GM21526 (cell line): Measurements from ENCODE around the gene C10orf62.
"Not testable (repeated sequence)": the region's sequence is repeated elsewhere in the genome, so short reads cannot be mapped to it uniquely, and the experiment has no call there.

ENCODE experiments used
- ATAC-seq: cut with Tn5 transposase; IDR thresholded peaks from one replicate; pipeline ENCODE4 v1.9.1; 2021; ENCODE audit warnings: moderate library complexity; ENCODE audit not compliant: unreplicated experiment, low FRiP score

C10orf62 gene

DNA sequence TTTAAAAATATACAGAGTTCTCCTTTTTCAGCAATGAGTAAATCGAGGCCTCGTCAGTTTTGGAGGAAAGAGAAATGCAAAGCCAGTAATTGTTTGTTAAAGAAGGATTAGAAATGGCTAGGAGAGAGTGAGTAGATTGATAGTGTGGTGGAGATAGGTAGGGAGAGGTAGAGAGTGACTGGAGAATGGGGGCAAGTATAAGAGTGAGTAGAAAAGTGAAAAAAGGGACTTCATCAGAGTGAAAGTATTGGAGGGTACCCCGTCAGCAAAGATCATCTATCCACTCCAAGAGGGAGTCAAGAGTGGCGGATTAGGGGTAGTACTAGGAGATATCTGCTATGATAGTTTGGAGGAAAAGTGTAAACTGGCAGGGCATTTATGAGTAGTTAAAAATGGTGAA lies 26.2 kb upstream of the C10orf62 start:
- no peak for ATAC-seq

DNA sequence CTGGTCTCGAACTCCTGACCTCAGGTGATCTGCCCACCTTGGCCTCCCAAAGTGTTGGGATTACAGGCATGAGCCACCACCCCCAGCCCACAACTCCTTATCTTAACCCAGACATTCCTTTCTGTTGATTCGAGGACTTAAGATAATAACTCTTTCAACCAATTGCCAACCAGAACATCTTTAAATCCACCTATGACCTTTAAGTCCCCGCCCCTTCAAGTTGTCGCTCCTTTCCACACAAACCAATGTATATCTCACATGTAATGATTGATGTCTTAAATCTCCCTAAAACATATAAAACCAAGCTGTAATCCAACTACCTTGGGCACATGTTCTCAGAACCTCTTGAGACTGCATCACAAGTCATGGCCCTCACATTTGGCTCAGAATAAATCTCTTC lies 24.7 kb upstream of the C10orf62 start:
- no peak for ATAC-seq

DNA sequence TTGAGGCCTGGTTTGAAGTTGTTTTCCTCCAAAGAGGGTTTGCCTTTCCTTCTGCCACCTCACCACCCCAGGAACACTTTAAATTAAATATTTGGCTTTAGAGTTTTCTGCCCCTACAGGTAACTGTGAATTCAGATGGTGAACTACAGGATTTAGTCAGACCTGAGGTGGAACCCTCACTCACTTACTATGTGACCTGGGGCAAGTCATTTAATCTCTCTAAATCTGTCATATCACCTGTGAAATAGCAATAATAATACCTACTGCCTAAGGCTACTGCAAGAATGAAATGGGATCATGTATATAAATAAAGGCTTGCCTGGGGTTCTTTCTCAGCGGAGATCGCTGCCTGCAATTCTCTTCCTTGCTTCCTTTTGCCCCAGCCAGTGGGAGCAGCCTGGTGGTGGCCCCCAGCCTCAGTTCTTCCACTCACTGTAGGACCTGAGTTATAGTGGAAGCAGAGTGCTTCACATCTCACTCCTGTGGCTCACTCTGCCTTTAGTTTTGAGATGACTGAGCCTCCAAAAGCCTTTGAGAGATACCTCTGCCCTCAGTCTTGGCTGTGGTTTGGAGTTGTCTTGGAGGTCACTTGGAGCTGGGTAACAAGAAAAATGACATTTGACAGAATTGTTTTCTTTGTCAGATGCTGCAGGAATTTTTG lies 23.1 kb upstream of the C10orf62 start:
- ATAC-seq, result no peak

DNA sequence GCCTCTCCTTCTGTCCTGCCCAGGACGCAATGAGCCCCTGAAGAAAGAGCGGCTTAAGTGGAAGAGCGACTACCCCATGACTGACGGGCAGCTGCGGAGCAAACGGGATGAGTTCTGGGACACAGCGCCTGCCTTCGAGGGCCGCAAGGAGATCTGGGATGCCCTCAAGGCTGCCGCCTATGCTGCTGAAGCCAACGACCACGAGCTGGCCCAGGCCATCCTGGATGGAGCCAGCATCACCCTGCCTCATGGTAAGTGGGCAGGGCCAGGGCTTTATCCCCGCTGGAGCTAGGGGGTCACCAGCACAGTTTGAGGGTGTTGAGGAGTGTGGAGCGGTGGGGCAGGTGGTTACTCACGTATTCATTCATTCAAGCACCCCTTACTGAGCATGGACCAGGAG lies 21.6 kb upstream of the C10orf62 start:
- no peak for ATAC-seq

DNA sequence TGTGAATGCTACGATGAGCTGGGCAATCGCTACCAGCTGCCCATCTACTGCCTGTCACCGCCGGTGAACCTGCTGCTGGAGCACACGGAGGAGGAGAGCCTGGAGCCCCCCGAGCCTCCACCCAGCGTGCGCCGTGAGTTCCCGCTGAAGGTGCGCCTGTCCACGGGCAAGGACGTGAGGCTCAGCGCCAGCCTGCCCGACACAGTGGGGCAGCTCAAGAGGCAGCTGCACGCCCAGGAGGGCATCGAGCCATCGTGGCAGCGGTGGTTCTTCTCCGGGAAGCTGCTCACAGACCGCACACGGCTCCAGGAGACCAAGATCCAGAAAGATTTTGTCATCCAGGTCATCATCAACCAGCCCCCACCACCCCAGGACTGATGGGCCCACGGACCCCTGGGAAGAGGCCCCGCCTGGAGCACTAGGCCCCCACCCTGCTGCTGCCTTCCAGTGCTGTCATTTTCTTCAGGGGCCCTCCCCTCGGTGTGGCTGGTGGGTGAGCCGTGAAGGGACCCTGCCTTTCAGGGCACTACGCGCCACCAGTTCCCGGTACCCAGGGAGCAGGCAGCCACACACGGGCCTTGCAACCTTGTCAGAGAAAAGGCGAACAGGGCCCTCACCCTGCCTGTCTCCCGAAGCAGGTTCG lies 19.3 kb upstream of the C10orf62 start:
- no peak for ATAC-seq

DNA sequence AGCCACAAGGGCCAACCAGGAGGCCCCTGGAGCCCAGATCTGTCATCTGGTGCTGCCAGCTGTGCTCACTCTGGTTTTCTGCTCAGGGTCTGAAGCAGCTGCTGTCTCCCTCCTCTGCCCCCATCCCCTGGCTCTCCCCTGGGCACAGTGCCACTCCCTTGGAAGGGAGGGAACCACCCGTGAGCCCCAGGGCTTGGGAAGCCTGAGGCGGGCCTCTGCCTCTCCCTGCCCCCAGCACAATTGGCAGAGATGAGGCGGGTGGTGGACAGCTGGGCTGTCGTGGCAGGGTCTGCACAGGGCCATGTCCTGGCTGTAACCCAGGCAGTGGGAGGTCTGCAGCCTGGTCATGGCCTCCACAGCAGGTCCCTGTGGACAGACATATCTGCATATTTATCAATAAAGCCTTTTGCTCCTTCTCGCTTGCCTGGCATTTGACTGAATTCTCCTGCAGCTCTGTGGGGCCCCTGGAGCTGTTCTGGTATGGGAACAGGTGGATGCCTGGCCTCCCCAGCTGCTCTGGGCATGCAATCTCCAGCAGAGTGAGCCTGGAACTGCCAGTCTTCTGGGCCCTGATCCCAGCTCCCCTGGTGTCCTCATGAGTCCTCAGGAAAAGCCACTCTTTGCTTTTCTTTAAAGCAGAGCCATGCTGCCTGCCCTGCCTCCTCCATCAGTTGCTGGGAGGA lies 18.6 kb upstream of the C10orf62 start:
- ATAC-seq, result no peak

DNA sequence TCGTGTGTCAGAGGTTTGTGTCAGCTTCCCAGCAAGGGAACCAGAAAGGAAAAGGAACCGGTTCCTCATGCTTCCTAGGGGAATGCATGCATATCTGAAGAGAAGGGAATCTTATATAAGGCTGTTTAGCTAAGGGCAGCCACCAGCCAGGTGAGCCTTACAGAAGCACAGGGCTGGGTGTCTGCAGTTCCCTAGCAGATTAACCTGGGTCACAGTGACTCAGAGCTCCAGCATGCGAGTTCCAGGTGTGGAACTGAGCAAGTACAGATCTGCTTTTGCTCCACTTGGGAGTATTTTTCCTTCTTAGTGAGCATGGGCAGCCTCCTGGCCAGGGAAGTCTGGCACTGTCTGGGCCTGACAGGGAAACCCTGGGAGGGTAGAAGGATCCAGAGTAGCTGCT lies 17.9 kb upstream of the C10orf62 start:
- ATAC-seq, result no peak

DNA sequence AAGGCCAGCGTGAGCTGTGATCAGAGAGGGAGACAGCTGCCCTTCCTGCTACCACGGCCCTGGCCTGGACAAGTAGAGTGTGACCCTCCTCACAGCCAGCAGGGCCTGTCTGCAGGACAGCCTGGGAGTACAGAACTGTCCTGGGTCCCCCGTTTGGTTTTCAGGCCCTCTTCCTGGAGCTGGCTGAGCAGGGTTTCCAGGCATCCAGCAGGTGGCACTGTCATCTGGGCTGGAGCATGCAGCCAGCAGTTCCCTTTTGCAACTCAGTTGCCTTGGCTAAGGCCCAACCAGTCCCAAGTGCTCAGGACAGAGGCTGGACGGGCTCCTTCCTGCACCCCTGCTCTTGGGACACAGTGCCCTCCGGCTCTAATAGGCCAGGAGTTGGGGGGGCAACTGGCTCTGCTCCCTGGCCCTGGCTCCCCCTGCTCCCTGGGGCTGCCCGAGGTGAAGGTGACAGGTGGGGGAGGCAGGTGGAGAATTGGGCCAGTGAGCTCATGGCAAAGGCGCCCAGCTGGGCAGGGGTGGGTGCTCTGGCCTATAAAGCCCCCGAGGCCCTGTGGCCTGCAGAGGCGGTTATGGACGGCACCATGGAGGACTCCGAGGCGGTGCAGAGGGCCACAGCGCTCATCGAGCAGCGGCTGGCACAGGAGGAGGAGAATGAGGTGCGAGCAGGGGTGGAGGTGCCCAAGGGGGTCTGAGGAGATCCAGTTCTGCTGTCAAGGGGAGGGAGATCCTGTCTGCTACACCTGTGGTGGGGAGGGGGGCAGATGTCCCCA lies 17.1 kb upstream of the C10orf62 start, which contains the start of gene ANKRD2:
ANKRD2 (plus strand) TSS at position 566 of the 776 bp plus-strand sequence; CDS start at position 576, 10 bp downstream.
- ATAC-seq, result peak; percentile 52

DNA sequence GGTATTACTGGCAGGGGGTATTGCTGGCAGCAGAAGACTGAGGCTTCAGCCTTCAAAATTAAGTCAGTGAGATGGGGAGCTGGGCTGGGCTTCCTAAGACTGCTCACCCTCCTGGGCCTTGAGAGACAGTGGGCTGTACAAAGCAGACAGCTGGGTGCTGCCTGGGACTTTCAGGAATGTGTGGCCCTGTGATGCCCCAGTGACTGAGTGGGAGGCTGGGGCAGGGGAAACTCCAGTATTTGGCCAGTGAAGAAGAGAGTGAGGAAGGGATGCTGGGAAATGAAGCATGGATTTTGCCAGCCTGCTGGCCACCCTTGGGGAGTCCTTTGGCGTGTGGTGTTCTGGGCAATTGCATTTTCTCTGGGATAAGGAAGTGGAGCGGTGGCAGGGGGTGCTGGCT lies 16.5 kb upstream of the C10orf62 start:
- ATAC-seq, result no peak

DNA sequence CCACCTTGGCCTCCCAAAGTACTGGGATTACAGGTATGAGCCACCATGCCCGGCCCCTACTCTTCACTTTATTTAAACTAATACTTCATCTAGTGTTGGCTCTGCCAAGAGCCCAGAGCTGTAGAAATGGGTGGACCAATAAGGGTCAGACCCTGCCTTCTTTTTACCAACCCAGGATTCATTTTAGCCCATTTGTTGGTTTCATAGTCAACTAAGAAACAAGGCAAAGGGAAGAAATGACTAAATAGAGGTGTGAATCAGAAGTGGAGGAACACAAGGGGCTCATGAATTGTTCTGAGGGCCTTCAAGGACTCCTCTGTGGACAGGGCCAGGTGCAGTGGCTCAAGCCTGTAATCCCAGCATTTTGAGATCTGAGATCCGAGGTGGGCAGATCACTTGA lies 15.8 kb upstream of the C10orf62 start:
- ATAC-seq, result no peak

DNA sequence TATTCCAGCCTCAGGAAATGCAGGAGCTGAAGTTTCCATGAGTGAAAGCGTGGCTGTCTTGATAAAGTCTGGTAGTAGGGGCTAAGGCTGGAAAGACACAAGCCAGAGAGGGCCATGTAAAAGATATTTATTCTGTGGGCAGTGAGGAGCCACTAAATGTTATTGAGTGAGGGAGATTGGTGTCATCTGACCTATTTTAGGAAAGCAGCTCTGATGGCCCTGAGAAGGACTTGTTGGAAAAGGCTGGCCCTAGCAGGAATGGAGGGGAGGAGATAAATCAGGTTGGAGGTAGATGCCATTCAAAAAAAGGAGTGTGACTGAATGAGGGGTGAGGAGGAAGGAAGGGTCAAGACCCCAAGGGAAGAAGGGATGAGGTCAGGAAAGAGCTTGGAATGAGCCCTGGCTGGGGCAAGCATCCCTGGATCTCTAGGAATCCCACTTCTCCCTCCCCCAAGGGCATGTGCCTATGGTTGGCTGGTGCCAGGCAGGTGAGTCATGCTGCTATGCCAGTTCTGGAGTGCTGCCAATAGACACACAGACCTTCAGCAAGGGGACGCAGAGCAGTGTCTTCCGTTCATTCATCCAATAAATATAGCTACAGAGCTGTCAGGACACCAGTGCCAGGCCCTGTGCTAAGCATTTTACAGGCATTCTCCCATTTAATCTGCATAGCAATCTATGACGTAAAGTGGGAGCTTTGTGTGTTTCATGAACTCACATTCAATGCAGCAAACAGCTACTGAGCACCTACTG lies 15.0 kb upstream of the C10orf62 start:
- ATAC-seq, result no peak

DNA sequence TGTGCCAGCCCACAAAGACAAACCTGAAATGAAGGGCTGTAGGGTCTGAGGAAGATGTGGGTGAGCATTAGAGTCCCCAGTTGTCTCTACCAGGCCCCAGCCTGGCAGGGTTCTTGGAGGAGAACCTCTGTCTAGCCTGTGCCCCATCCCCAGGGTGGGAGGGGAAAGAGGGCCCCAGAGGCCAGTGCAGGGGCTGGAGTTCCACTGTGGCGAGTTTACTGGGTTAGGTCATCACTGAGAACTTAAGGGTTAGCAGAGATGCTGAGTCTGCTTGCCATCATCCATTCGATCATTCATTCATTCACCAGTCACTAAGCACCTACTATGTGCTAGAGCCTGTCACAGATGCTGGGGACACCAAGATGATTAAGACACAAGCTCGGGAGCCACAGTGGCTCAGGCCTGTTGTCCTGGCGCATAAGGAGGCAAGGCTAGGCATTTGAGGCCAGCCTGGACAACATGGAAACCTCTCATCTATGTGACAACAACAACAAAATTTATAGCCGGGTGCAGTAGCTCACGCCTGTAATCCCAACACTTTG lies 14.3 kb upstream of the C10orf62 start:
- ATAC-seq, result no peak

DNA sequence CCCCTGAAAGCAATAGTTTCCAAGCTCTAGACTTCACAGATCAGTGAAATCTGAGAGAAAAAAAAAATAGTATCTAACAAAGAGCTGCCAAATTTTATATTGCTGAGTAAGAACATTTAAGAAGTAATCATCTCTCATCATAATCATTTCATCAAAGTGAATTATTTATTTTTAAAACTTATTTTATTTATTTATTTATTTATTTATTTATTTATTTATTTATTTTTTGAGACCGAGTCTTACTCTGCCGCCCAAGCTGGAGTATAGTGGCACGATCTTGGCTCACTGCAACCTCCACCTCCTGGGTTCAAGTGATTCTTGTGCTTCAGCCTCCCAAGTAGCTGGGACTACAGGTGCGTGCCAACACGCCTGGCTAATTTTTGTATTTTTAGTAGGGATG lies 13.0 kb upstream of the C10orf62 start:
- ATAC-seq, result not testable (repeated sequence)

DNA sequence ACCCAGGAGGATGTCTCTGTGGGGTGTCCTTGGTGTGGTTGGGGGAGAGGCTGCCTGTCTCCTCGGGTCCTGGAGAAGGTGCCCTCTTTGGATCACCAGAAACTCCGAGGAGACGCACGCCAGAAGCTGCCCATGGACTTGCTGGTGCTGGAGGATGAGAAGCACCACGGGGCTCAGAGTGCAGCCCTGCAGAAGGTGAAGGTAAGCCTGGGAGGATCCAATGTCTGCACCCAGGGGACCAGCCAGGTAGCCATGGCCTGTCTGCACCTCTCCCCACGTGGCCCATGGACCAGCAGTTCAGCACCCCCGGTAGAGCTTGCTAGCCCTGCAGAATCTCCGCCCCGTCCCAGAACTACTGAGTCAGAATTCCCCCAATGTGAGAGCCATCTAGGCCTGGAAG lies 11.8 kb upstream of the C10orf62 start:
- no peak for ATAC-seq

DNA sequence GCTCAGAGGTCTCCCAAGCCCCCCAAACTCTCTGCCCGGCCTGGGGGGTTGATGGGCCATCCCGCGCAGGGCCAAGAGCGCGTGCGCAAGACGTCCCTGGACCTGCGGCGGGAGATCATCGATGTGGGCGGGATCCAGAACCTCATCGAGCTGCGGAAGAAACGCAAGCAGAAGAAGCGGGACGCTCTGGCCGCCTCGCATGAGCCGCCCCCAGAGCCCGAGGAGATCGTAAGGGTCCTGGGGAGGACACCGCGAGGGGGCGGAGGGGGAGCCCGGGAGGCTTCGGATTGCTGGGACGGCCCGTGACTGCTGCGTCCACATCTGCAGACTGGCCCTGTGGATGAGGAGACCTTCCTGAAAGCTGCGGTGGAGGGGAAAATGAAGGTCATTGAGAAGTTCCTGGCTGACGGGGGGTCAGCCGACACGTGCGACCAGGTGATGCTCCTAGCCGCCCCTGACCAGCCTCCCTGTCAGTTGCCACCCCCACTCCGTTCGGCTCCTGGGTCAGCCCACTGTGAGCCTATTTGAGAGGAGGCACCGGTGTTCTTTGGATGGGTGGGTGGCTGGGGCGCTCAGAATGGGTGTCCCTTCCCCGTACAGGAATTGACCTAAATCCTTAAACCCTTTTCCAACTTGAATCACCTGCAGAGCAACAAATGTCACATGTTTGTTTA lies 11.2 kb upstream of the C10orf62 start:
- ATAC-seq, result no peak

DNA sequence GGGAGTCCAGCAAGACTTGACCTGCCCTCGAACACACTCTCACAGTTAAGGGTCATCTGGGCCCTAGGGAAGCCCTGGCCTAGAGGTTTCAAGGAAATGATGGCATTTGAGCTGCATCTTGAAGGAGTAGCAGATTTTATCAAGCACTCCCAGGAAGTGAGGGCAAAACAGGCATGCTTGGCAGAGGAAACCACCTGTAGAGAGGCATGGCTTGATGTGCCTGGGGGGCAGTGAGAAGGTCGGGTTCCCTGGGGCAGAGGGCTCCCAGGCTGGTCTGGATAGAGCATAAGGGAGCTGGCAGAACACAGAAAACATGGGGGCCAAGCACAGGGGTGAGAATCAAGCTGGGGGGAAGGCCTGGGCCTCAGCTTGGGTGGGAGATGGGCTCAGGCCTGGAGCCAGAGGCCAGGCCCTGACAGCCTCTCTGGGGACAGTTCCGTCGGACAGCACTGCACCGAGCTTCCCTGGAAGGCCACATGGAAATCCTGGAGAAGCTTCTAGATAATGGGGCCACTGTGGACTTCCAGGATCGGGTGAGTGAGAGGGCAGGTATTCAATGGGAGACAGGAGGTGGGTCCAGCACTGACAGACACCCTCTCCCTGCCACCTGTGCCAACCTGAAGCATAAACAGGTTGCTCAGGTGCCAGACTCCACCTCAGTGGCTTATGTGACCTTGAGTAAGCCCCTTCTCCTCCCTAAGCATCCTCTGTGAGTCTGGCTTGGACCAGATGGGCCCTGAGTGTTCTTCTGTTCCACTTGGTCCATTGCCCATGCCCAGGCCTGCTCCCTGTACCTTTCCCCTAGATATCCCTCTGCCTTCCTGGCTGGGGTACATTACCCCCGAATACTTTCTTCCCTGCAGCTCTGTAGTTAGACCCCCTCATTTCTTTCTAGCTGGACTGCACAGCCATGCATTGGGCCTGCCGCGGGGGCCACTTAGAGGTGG lies 8.8 kb upstream of the C10orf62 start:
- no peak for ATAC-seq

DNA sequence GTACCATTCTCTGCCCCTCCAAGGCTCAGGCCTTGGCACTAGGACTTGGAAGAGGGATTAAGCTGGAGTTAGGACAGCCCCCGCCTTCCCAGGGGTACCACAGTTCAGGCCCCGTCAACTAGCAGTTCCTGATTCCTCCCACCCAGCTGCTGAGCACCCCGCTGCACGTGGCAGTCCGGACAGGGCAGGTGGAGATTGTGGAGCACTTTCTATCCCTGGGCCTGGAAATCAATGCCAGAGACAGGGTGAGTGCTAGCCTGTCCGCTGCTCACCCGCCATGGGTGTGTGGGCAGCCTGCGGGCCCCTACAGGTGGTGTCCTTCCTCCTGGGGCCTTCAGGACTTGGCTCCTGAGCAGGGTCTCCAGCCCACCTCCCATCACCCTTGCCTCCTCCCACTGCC lies 7.4 kb upstream of the C10orf62 start:
- ATAC-seq, result no peak

DNA sequence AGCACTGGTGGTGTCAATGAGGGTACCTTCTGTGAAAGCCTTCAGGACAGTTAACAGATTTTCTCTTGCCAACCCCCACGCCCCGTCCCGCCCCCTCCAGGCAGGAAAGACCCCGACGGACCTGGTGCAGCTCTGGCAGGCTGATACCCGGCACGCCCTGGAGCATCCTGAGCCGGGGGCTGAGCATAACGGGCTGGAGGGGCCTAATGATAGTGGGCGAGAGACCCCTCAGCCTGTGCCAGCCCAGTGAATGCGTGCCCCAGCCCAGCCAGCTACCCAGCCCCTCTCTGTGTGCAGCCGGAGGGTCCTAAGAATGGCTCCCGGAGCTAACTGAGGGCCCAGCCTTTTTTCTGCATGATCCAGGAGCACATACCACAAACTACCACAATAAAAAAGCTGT lies 6.0 kb upstream of the C10orf62 start:
- ATAC-seq, result no peak
